Liver (tissue), 9 donors: ENCODE measurements around the gene NEIL1. TPM values are rescaled to one million over a fixed set of nuclear protein-coding genes. Genes with fewer than 3 reads are reported as not detected.

Experiments
- DNase-seq: peaks from one replicate; pipeline ENCODE4 v3.0.0-alpha.2; 2017; ENCODE audit warnings: low spot score
- H3K27ac ChIP-seq, 2 donors: one replicate each; pipeline ENCODE4 v1.7.0; 2013; ENCODE audit warnings: inconsistent platforms in 2 of 2, low read length in 2 of 2, control low read depth in 1 of 2, low read depth in 1 of 2, mild to moderate bottlenecking in 1 of 2
- H3K27me3 ChIP-seq, 4 donors: one replicate each; pipeline versions ENCODE4 v1.6.1 to v1.7.0; 2013; ENCODE audit warnings: low read length in 3 of 4, inconsistent platforms in 1 of 4, mild to moderate bottlenecking in 1 of 4, moderate library complexity in 1 of 4; ENCODE audit not compliant: control insufficient read depth in 4 of 4, insufficient read depth in 4 of 4
- H3K36me3 ChIP-seq, 4 donors: one replicate each; pipeline versions ENCODE4 v1.6.1 to v1.7.0; 2013; ENCODE audit warnings: low read length in 3 of 4, mild to moderate bottlenecking in 3 of 4, low read depth in 1 of 4, moderate library complexity in 1 of 4; ENCODE audit not compliant: control insufficient read depth in 4 of 4, insufficient read depth in 3 of 4
- H3K4me1 ChIP-seq, 4 donors: one replicate each; pipeline versions ENCODE4 v1.6.1 to v1.7.0; 2013; ENCODE audit warnings: low read length in 3 of 4, mild to moderate bottlenecking in 3 of 4, moderate library complexity in 1 of 4; ENCODE audit not compliant: control insufficient read depth in 4 of 4, insufficient read depth in 4 of 4
- H3K4me3 ChIP-seq, 3 donors: one replicate each; pipeline versions ENCODE4 v1.6.1 to v1.7.0; 2013; ENCODE audit warnings: low read length in 3 of 3, control low read depth in 1 of 3, low read depth in 1 of 3, mild to moderate bottlenecking in 1 of 3
- H3K9ac ChIP-seq, 2 donors: one replicate each; pipeline ENCODE4 v1.7.0; 2013; ENCODE audit warnings: low read length in 2 of 2, mild to moderate bottlenecking in 2 of 2, moderate library complexity in 2 of 2, control low read depth in 1 of 2, low read depth in 1 of 2
- H3K9me3 ChIP-seq, 4 donors: one replicate each; pipeline versions ENCODE4 v1.6.1 to v1.7.0; 2013; ENCODE audit warnings: low read length in 3 of 4; ENCODE audit not compliant: control insufficient read depth in 4 of 4
- ATF3 ChIP-seq: IDR thresholded peaks from 2 replicates; pipeline ENCODE4 v1.6.1; 2016; ENCODE audit warnings: antibody characterized with exemption
- CTCF ChIP-seq: fragments of 150-350 bp; IDR thresholded peaks from 2 replicates; pipeline ENCODE4 v1.5.1; 2017; ENCODE audit warnings: improper control_type of control experiment, low read depth, low read length; ENCODE audit not compliant: missing input control
- EGR1 ChIP-seq, 2 donors: IDR thresholded peaks; 2 replicates each; pipeline ENCODE4 v1.6.1; 2016 to 2018; ENCODE audit warnings: antibody characterized with exemption in 2 of 2, low read depth in 2 of 2
- FOXA1 ChIP-seq: IDR thresholded peaks from 2 replicates; pipeline ENCODE4 v1.6.1; 2016; ENCODE audit warnings: antibody characterized with exemption
- GABPA ChIP-seq, 2 donors: IDR thresholded peaks in 1 of 2; conservative IDR thresholded peaks in 1 of 2; 2 replicates each; pipeline ENCODE4 v1.6.1; 2016; ENCODE audit warnings: antibody characterized with exemption in 2 of 2, mild to moderate bottlenecking in 1 of 2, moderate library complexity in 1 of 2
- HNF4G ChIP-seq: IDR thresholded peaks from 2 replicates; pipeline ENCODE4 v1.6.1; 2016; ENCODE audit warnings: antibody characterized with exemption
- RXRA ChIP-seq, 2 donors: IDR thresholded peaks; 2 replicates each; pipeline ENCODE4 v1.6.1; 2017 to 2018; ENCODE audit warnings: antibody characterized with exemption in 2 of 2, mild to moderate bottlenecking in 1 of 2
- SP1 ChIP-seq: IDR thresholded peaks from 2 replicates; pipeline ENCODE4 v1.6.1; 2018; ENCODE audit warnings: antibody characterized with exemption, mild to moderate bottlenecking
- YY1 ChIP-seq: IDR thresholded peaks from 2 replicates; pipeline ENCODE4 v1.6.1; 2016; ENCODE audit warnings: antibody characterized with exemption, mild to moderate bottlenecking
- ZBTB33 ChIP-seq: IDR thresholded peaks from 2 replicates; pipeline ENCODE4 v1.6.1; 2016; ENCODE audit warnings: antibody characterized with exemption
- WGBS: extraction: QIAGEN DNeasy Blood & Tissue Kit; methylation state at CpG from one replicate; pipeline ENCODE4 v1.1.7; 2013; 5-methylcytosine and 5-hydroxymethylcytosine counted together
- polyA plus RNA-seq, 2 donors: library from polyadenylated mRNA; stranded (reverse) in 1 of 2; unstranded in 1 of 2; fragments of 200-250 nt in 1 of 2; fragments of >200 nt in 1 of 2; fragmentation: Nextera tagmentation in 1 of 2; extraction: Ambion mirVana in 1 of 2; gene quantifications; one replicate each; pipeline versions ENCODE4 v1.2.1 to v1.2.3, GENCODE V29; 2013 to 2015
- total RNA-seq, 2 donors: library from RNA; depleted of rRNA; stranded (reverse); fragments of >200 nt; gene quantifications; one replicate each; pipeline ENCODE4 v1.2.3, GENCODE V29; 2014
- donor health status: healthy.
- donor health status: healthy.
- donor health status: healthy.
- donor health status: healthy.
- donor health status: healthy.

NEIL1 gene
- total and polyA plus RNA-seq, 4 donors = 5.3 to 25.8 (median 17.5) TPM

GRCh38 chr15:75354454-75354853 lies 7.6 kb downstream of the NEIL1 start:
- WGBS = 91% methylated on average over 7 of the region's 7 CpGs
- Histone ChIP-seq H3K36me3 (peaks cover 6 to 34% (median 16%) of the 10 kb centered on the region in 4 donors), H3K27me3 (no peaks in the 10 kb centered on the region), H3K4me1 (peaks cover 7 to 18% (median 15%) of the 10 kb centered on the region in 4 donors), H3K27ac (no peak overlapping the region), H3K9ac (no peak overlapping the region), H3K4me3 (no peak overlapping the region), H3K9me3 (no peaks in the 10 kb centered on the region)
- no peak for TF ChIP-seq YY1
- no peak for TF ChIP-seq EGR1 (IDR thresholded peaks at IDR 0.05; ENCODE audit: low read depth in 2 of 2)
- no peak for TF ChIP-seq RXRA (IDR thresholded peaks at IDR 0.05)
- DNase-seq = no peak

GRCh38 chr15:75355369-75355768 lies 8.5 kb downstream of the NEIL1 start:
- 97% methylated on average over 4 of the region's 4 CpGs for WGBS
- H3K4me1 ChIP-seq = peaks cover 7 to 18% (median 15%) of the 10 kb centered on the region in 4 donors
- H3K36me3 ChIP-seq = peaks cover 7 to 43% (median 18%) of the 10 kb centered on the region in 4 donors
- no peak overlapping the region for H3K27ac ChIP-seq
- H3K9me3 ChIP-seq = no peaks in the 10 kb centered on the region
- TF ChIP-seq YY1 (no peak), HNF4G (no peak), ATF3 (no peak), EGR1 (IDR thresholded peaks at IDR 0.05; ENCODE audit: low read depth in 2 of 2) (no peak), ZBTB33 (no peak), SP1 (no peak), FOXA1 (no peak)
- DNase-seq = no peak
- no peak overlapping the region for H3K9ac ChIP-seq
- no peak overlapping the region for H3K4me3 ChIP-seq
- H3K27me3 ChIP-seq = no peaks in the 10 kb centered on the region

GRCh38 chr15:75356006-75356405 lies 9.2 kb downstream of the NEIL1 start:
- Histone ChIP-seq H3K4me3 (no peak overlapping the region), H3K9ac (no peak overlapping the region), H3K27me3 (no peaks in the 10 kb centered on the region), H3K4me1 (peaks cover 7 to 18% (median 15%) of the 10 kb centered on the region in 4 donors), H3K9me3 (no peaks in the 10 kb centered on the region), H3K27ac (no peak overlapping the region), H3K36me3 (peaks cover 10 to 50% (median 18%) of the 10 kb centered on the region in 4 donors)
- 94% methylated on average over 28 of the region's 28 CpGs for WGBS
- TF ChIP-seq ZBTB33 = no peak
- TF ChIP-seq GABPA (IDR thresholded peaks at IDR 0.05 in 1 of 2, conservative IDR thresholded peaks at IDR 0.05 in 1 of 2) = no peak
- TF ChIP-seq CTCF = no peak
- TF ChIP-seq EGR1 (IDR thresholded peaks at IDR 0.05; ENCODE audit: low read depth in 2 of 2) = no peak
- TF ChIP-seq SP1 = no peak
- no peak for TF ChIP-seq HNF4G
- no peak for DNase-seq
